ENCODE data around the gene GNAZ.

DNA sequence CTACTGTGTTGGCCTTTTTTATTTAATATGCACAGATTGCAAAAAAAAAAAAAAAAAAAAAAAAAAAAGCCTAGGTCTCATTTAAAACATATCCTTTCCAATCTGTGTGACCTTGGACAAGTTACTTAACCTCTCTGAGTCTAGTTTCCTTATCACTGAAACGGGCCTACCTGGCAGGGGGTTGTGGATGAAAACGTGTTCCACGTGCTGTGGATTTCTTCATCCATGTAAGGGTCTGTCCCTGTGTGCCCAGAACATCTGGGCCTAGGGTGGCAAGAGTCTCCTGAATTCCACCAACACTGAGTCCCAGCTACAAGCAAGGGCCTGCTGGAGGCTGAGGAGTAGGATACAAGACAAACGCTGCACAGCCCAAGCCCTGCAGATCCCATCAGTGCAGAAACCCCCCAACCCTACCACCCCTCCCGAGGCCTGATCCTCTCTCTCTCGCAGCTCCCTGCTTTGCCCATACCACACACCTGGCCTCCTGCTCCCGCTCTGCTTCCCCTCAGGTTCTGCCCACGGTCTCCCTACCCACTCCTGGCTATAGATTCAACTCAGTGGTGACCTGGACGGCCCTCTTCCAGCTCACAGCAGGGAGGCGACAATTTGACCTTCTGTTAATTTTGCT, 4.7 kb upstream of the GNAZ start:
- TF ChIP-seq POLR2AphosphoS5 (IDR thresholded peaks at IDR 0.05): no peak
- TF ChIP-seq, protein P1, sequence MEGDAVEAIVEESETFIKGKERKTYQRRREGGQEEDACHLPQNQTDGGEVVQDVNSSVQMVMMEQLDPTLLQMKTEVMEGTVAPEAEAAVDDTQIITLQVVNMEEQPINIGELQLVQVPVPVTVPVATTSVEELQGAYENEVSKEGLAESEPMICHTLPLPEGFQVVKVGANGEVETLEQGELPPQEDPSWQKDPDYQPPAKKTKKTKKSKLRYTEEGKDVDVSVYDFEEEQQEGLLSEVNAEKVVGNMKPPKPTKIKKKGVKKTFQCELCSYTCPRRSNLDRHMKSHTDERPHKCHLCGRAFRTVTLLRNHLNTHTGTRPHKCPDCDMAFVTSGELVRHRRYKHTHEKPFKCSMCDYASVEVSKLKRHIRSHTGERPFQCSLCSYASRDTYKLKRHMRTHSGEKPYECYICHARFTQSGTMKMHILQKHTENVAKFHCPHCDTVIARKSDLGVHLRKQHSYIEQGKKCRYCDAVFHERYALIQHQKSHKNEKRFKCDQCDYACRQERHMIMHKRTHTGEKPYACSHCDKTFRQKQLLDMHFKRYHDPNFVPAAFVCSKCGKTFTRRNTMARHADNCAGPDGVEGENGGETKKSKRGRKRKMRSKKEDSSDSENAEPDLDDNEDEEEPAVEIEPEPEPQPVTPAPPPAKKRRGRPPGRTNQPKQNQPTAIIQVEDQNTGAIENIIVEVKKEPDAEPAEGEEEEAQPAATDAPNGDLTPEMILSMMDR (IDR thresholded peaks at IDR 0.05; ENCODE audit: poor library complexity, severe bottlenecking): no peak
